Placental pericyte (primary cell): Measurements from ENCODE around the gene EI24. TPM values are rescaled to one million over a fixed set of nuclear protein-coding genes. Genes with fewer than 3 reads are reported as not detected.

Experiments used
- small RNA-seq: library from RNA; depleted of rRNA; stranded (forward); fragments of <200 nt; gene quantifications from one replicate; pipeline ENCODE3, GENCODE V24; 2012; ENCODE audit warnings: low replicate concordance
- total RNA-seq: library from RNA; depleted of rRNA; stranded (reverse); fragments of >200 nt; gene quantifications from 2 replicates; pipeline ENCODE4 v1.2.3, GENCODE V29; 2012

The EI24 gene
- 75.3 and 124 TPM in 2 replicates for total RNA-seq

DNA sequence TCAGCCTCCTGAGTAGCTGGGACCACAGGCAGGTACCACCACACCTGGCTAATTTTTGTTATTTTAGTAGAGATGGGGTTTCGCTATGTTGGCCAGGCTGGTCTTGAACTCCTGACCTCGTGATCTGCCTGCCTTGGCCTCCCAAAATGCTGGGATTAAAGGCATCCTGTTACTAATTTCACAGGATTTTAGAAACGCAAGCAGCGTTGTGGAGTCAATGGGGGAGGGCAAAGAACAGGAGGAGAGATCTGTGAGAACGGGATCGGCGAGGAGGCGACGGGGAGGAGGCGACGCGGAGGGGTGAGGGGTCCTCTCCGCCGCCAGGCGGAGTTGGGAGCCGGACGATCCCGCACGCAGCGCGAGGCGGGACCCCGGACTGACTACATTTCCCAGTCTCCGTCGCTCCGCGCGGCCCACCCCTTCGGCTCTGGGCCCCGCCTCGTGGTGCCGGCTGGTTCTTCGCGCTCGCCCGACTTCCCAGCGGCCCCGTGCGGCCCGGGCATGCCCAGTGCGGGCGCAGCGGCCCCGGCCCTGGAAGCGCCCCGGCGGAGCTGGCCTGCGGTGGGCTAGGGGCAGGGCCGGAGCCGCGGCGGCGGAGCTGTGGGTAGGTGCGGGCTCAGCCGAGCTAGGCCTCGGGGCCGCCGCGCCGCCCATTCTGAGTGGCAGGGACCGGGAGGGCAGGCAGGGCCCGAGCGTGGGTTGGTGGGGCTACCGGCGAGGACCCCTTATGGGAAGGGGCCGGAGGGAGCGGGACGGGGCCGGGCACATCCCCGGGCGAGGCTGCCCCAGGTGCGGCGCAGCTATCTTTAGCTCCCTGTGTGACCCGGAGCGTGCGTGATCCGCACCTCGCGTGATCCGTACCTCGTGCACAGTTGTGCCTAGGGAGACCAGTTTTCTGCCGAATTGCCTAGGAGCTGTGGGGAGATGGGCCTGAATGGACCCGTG is at the start of gene EI24:
Gene EI24, plus strand, starts transcription at position 508 of the 945 bp plus-strand sequence. CDS start 3,051 bp downstream, outside the sequence.

DNA sequence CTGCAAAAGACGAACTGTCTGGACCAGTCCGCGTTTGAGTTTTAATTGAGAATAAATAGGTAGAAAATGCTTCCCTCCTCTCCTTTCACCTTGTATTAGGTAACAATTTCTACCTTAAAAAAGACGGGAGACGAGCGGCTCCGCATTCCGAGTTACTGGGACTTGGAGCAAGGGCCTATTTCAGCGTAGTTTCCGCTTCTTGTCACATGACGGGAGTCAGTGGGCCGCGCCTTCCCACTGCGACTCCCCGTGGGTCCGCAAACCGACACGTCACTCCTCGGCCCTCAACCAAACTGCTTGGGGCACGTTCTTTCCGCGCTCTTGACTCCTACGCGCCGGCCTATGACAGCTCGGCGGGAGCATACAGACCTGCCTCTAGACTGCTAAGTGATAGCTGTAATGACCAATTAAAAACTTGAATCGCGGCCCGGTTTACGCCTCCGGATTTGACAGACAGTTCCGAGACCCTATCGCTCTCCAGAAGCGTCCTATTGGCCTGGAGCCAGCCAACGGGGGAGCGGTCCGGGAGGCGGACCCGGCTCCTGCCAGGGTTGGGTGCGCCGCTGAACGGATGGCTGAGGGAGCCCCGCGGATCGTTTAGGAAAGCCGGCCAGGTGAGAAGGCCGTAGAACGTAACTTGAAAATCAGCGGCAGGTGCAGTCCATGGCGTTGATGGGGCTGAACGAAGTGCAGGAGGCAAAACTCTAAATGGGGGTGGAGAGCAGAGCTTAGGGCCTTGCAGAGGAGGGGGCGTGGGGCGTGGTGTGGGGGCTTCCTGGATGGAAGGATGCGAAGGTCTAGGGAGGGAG is 23.2 kb downstream of the EI24 start, which contains the start of gene STT3A:
Gene STT3A, plus strand, starts transcription at position 548 of the 809 bp plus-strand sequence. CDS start 3,064 bp downstream, outside the sequence.

DNA sequence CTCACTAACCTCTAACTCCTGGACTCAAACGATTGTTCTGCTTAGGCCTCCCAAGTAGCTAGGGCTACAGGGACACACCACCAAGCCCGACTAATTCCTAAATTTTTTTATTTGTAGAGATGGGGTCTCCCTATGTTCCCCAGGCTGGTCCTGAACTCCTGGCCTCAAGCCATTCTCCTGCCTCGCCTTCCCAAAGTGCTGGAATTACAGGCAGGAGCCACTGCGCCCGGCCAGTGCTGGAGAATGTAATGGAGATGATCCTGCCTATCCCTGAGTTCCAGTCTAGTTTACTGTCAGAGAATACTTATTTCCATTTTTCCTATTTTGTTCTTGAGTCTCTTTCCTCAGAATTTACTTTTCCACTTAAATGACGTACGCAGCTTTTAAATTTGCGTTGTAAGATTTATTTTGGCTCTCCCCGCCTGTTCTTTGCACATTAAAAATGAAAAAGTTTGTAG is 55.5 kb downstream of the EI24 start, which contains the start of gene CHEK1:
Gene CHEK1, plus strand, starts transcription at position 408 of the 458 bp plus-strand sequence. CDS start 1,606 bp downstream, outside the sequence.

Small RNAs within 50 kb of the gene (small RNA-seq; reads per million reads assigned to genes)
- gene RNU6-1156P, result not detected

Other genes with a start within 250 kb of the EI24 start
- gene FEZ1, start 73.2 kb upstream of the EI24 start, total RNA-seq, result 44.9 and 45.2 TPM in 2 replicates
- gene STT3A, start 23.4 kb downstream of the EI24 start, total RNA-seq, result 348 and 594 TPM in 2 replicates
- gene CHEK1, start 55.7 kb downstream of the EI24 start, total RNA-seq, result 11.6 and 55.7 TPM in 2 replicates
- not detected in 2 replicates for gene ACRV1, start 111.4 kb downstream of the EI24 start, total RNA-seq
- gene PATE1, start 176.8 kb downstream of the EI24 start, total RNA-seq, result not detected in 2 replicates
- gene PATE2, start 209.4 kb downstream of the EI24 start, total RNA-seq, result 0.29 TPM in 1 of 2 replicates, not detected in the other
- gene PATE3, start 218.7 kb downstream of the EI24 start, total RNA-seq, result not detected in 2 replicates